Activated naive CD4-positive, alpha-beta T cell treated with anti-CD3 and anti-CD28 coated beads, Interleukin-2, amount 10 ng/mL, durations not matched to agents 7 days and 5 days (primary cell): ENCODE measurements around the gene MBD6.
"Not testable (repeated sequence)": the region's sequence is repeated elsewhere in the genome, so short reads cannot be mapped to it uniquely, and the experiment has no call there.

Source experiments
- CTCF ChIA-PET: fragments of 350-600 bp; sonication (Branson Sonifier 250); formaldehyde crosslinking; loops from one replicate; lab custom pipeline; 2021; ENCODE audit warnings: antibody characterized with exemption; lab: Charles Lee
- DNase-seq: peaks from one replicate; pipeline ENCODE4 v3.0.0-alpha.2; 2020
- H3K27ac Mint-ChIP-seq: one replicate; pipeline ENCODE4 v1.8.0; 2021; ENCODE audit warnings: mild to moderate bottlenecking, moderate library complexity, mixed read lengths
- H3K27me3 Mint-ChIP-seq: one replicate; pipeline ENCODE4 v1.8.0; 2021; ENCODE audit warnings: mild to moderate bottlenecking, mixed read lengths
- H3K36me3 Mint-ChIP-seq: one replicate; pipeline ENCODE4 v1.8.0; 2021; ENCODE audit warnings: mixed read lengths
- H3K4me1 Mint-ChIP-seq: one replicate; pipeline ENCODE4 v1.8.0; 2021; ENCODE audit warnings: mixed read lengths
- H3K4me3 Mint-ChIP-seq: one replicate; pipeline ENCODE4 v1.8.0; 2021; ENCODE audit warnings: mild to moderate bottlenecking, moderate library complexity, mixed read lengths
- H3K9me3 Mint-ChIP-seq: one replicate; pipeline ENCODE4 v1.8.0; 2021; ENCODE audit warnings: mixed read lengths

Gene MBD6

DNA sequence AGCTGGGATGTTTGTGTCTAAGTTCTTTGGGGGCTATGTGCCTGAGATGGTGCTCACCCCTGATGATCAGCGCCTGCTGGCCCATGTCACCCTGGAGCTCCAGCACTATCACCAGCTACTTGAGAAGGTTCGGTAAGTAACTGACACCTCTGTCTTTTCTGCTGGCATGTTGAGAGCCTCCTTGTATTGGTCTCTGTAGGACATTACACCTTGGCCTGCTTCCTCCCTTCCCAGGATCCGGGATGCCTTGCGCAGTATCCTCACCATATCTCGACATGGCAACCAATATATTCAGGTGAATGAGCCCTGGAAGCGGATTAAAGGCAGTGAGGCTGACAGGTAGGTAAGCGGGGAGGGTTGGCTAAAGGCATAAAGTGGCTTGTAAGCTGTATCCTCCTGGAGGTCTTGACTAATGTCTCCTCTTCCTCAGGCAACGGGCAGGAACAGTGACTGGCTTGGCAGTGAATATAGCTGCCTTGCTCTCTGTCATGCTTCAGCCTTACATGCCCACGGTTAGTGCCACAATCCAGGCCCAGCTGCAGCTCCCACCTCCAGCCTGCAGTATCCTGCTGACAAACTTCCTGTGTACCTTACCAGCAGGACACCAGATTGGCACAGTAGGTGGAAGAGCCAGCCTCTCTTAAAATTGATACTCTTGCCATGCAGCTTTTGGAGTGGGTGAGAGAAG, 7.8 kb upstream of the MBD6 start:
- H3K4me3 Mint-ChIP-seq = no peak overlapping the region
- H3K27ac Mint-ChIP-seq = no peak overlapping the region
- H3K36me3 Mint-ChIP-seq = peaks cover 76% of the 10 kb centered on the region
- CTCF ChIA-PET = interaction anchor here (1.0 to 1.1 kb wide), 3 partner anchors 38 to 56 kb away, joined by 3 to 4 read pairs (median 4); no protein-coding TSS in a partner anchor
- H3K9me3 Mint-ChIP-seq = no peaks in the 10 kb centered on the region
- no peak for DNase-seq
- H3K27me3 Mint-ChIP-seq = no peaks in the 10 kb centered on the region
- peaks cover 26% of the 10 kb centered on the region for H3K4me1 Mint-ChIP-seq

GRCh38 chr12:57515408-57515933, 7.2 kb upstream of the MBD6 start:
- CTCF ChIA-PET = interaction anchor here (1.1 kb wide), 1 partner anchor 41 kb away, joined by 3 read pairs; no protein-coding TSS in a partner anchor
- Mint-ChIP-seq H3K27ac (no peak overlapping the region), H3K4me1 (peaks cover 26% of the 10 kb centered on the region), H3K9me3 (no peaks in the 10 kb centered on the region), H3K4me3 (no peak overlapping the region), H3K27me3 (no peaks in the 10 kb centered on the region), H3K36me3 (peaks cover 79% of the 10 kb centered on the region)
- no peak for DNase-seq

DNA sequence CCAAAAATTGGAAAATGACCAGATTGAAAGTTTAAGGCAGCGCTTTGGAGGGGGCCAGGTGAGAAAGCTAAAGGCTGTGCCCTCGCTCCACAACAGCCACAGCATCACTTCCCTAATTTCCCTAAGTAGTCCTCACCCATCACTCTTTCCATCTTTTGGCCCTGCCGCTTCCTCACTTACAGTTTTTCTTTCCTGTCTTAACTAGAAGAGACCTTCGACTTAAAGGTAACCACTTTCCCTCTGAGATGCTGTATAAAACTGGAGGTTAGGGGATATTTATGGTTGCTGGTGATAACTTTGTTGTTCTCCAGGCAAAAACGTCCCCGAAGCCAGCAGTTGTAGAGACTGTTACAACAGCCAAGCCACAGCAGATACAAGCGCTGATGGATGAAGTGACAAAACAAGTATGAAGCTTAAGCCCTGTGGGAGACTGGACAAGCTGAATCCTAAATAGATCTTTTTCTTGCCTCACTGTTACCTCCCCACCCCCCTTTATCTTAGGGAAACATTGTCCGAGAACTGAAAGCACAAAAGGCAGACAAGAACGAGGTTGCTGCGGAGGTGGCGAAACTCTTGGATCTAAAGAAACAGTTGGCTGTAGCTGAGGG, 6.6 kb upstream of the MBD6 start:
- H3K27me3 Mint-ChIP-seq = no peaks in the 10 kb centered on the region
- H3K4me1 Mint-ChIP-seq = peaks cover 30% of the 10 kb centered on the region
- peak overlapping the region; percentile 40 for H3K27ac Mint-ChIP-seq
- CTCF ChIA-PET = interaction anchor here (0.6 to 1.2 kb wide), 4 partner anchors 16 to 42 kb away, joined by 3 to 4 read pairs (median 4); no protein-coding TSS in a partner anchor
- H3K9me3 Mint-ChIP-seq = no peaks in the 10 kb centered on the region
- H3K4me3 Mint-ChIP-seq = no peak overlapping the region
- peaks cover 79% of the 10 kb centered on the region for H3K36me3 Mint-ChIP-seq
- DNase-seq = no peak

- CTCF ChIA-PET = interaction anchor here (0.6 to 1.7 kb wide), 4 partner anchors 16 to 40 kb away, joined by 3 to 4 read pairs (median 4); no protein-coding TSS in a partner anchor
- Mint-ChIP-seq H3K4me1 (peaks cover 36% of the 10 kb centered on the region), H3K36me3 (peaks cover 74% of the 10 kb centered on the region), H3K27me3 (no peaks in the 10 kb centered on the region), H3K27ac (peak overlapping the region; percentile 55), H3K9me3 (no peaks in the 10 kb centered on the region), H3K4me3 (no peak overlapping the region)
- DNase-seq = no peak
Measured at GRCh38 chr12:57516617-57517153, 5.9 kb upstream of the MBD6 start.

DNA sequence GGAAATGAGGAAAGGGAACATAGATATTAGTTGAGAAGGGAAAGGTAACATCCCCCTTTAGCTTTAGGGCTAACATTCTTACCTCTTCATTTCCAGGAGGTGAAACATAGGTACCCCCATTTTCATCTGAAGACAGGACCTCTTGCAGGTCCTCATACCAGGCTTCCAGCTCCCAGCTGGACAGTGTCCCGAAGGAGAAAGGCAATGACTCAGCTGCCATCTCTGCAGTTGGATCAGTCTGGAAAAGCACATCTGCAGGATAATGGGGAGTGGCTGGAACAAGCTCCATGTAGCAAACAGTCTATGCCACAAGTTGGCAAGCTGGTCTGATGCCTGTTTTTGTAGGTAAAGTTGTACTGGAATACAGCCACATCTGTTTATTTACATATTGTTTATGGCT, 5.4 kb upstream of the MBD6 start:
- Mint-ChIP-seq H3K36me3 (peaks cover 69% of the 10 kb centered on the region), H3K4me3 (peak overlapping the region; percentile 13), H3K4me1 (peaks cover 40% of the 10 kb centered on the region)

DNA sequence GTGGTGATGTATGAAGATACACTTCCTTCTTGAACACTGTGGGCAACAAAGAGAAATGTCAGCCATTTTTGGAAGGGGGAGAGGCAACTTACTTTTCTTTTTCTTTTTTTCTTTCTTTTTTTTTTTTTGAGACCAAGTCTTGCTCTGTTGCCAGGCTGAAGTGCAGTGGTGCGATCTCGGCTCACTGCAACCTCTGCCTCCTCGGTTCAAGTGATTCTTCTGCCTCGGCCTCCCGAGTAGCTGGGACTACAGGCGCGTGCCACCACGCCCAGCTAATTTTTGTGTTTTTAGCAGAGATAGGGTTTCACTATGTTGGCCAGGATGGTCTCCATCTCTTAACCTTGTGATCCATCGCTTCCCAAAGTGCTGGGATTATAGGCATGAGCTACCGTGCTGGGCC, 4.9 kb upstream of the MBD6 start:
- H3K27ac Mint-ChIP-seq, DNase-seq, H3K9me3 Mint-ChIP-seq, H3K27me3 Mint-ChIP-seq: not testable (repeated sequence)
- CTCF ChIA-PET = interaction anchor here (0.6 to 1.7 kb wide), 3 partner anchors 19 to 59 kb away, joined by 3 to 4 read pairs (median 3); no protein-coding TSS in a partner anchor
- Mint-ChIP-seq H3K4me1 (peaks cover 41% of the 10 kb centered on the region), H3K36me3 (peaks cover 63% of the 10 kb centered on the region), H3K4me3 (peak overlapping the region; percentile 13)

More for the DNA sequence above, 5.4 kb upstream of the MBD6 start:
- Mint-ChIP-seq H3K27me3 (peaks cover 3% of the 10 kb centered on the region), H3K27ac (peak overlapping the region; percentile 55), H3K9me3 (no peaks in the 10 kb centered on the region)
- no peak for DNase-seq
- CTCF ChIA-PET = interaction anchor here (1.2 to 1.7 kb wide), 2 partner anchors 24 to 41 kb away, joined by 4 read pairs; no protein-coding TSS in a partner anchor

DNA sequence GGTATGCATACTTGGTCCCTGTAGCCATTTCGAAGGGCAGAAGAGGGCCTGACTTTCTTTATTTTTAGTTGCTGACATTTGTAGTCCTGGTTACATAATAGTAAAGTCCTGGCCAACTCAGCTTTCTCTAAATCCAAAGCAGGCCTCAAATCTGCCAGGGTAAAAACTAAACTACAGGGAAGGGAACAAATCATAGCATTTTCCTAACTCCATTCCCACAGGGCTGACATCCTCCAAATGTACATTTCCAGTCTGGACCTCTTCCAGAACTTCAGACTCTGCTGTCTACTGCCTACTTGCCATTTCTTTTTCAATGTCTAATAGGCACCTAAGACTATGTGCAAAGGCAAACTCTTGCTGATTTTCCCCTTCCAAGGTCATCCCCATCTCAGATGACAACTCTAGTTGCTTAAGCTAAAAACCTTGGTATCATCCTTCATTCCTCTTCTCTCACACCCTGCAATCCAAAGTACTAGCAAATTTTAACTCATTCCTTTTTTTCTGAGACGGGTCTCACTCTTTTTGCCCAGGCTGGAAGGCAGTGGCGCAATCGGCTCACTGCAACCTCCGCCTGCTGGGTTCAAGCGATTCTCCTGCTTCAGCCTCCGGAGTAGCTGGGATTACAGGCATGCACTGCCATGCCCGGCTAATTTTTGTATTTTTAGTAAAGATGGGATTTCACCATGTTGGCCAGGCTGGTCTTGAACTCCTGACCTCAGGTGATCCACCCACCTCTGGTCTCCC, 4.3 kb upstream of the MBD6 start:
- Mint-ChIP-seq H3K9me3 (no peaks in the 10 kb centered on the region), H3K4me3 (peak overlapping the region; percentile 33), H3K4me1 (peaks cover 44% of the 10 kb centered on the region), H3K36me3 (peaks cover 60% of the 10 kb centered on the region), H3K27me3 (peaks cover 5% of the 10 kb centered on the region), H3K27ac (peak overlapping the region; percentile 16)
- no peak for DNase-seq
- CTCF ChIA-PET = interaction anchor here (0.6 to 1.7 kb wide), 3 partner anchors 20 to 60 kb away, joined by 3 to 4 read pairs (median 3); no protein-coding TSS in a partner anchor

GRCh38 chr12:57518920-57519795, 3.5 kb upstream of the MBD6 start:
- Mint-ChIP-seq H3K27me3 (peaks cover 5% of the 10 kb centered on the region), H3K27ac (peak overlapping the region; percentile 100), H3K9me3 (no peaks in the 10 kb centered on the region), H3K36me3 (peaks cover 61% of the 10 kb centered on the region), H3K4me1 (peaks cover 52% of the 10 kb centered on the region), H3K4me3 (peak overlapping the region; percentile 96)
- CTCF ChIA-PET = interaction anchor here (0.9 kb wide), 2 partner anchors 33 to 43 kb away, joined by 3 read pairs; no protein-coding TSS in a partner anchor
- DNase-seq = no peak

- Mint-ChIP-seq H3K27ac (peak overlapping the region; percentile 100), H3K27me3 (peaks cover 5% of the 10 kb centered on the region), H3K9me3 (no peaks in the 10 kb centered on the region), H3K4me1 (peaks cover 58% of the 10 kb centered on the region), H3K36me3 (peaks cover 59% of the 10 kb centered on the region), H3K4me3 (peak overlapping the region; percentile 96)
- CTCF ChIA-PET = interaction anchor here (0.9 kb wide), 2 partner anchors 34 to 43 kb away, joined by 3 read pairs; no protein-coding TSS in a partner anchor
- no peak for DNase-seq
Measured at GRCh38 chr12:57519796-57520052, 2.9 kb upstream of the MBD6 start.

DNA sequence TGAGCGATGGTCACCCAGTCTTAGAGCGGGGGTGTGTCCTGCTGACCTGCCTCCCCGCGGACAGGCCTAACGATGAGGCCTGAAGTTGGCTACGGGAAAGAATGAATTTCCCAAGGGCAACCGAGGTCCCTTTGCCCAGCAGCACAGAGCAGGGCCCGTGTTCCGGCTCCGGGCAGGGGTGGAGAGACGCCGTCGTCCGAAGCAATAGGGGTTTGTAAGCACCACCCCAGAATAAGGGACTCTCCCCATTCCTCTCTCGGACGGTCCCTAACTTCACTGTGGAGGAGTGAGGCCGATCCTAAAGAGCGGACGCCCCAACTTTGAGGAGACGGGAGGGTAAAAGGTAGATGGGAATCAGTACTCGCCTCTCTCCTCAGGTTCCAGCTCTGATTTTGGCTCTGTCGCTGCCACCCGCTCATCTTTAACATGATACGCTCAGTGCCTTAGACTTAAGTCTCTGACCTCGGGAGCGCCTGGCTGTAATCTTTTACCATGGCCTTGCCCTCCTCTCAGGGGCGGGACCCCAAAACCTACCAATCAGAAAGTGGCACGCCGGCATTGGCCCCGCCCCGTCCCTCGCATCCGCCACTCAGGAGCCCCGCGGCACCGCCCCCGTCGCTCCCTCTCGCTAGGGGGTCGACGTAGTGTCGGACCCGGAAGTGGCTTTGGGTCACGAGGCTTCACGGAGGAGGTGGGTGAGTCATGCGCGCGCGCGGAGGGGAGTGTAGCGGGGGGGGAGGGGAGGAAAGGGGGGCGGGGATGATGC, 2.4 kb upstream of the MBD6 start, which contains the start of gene DDIT3:
DDIT3 (minus strand) TSS at position 462 of the 766 bp plus-strand sequence. CDS start 3,108 bp downstream, outside the sequence.
- peak within 1 kb of the TSS; percentile 100 for H3K27ac Mint-ChIP-seq
- H3K27me3 Mint-ChIP-seq = peaks cover 5% of the 10 kb centered on the region
- peak; percentile 99 for DNase-seq
- CTCF ChIA-PET = interaction anchor here (0.6 to 1.0 kb wide), 3 partner anchors 34 to 236 kb away, joined by 3 read pairs; no protein-coding TSS in a partner anchor
- peak within 1 kb of the TSS; percentile 96 for H3K4me3 Mint-ChIP-seq
- peaks cover 61% of the 10 kb centered on the region for H3K4me1 Mint-ChIP-seq
- no peaks in the 10 kb centered on the region for H3K9me3 Mint-ChIP-seq
- peaks cover 58% of the 10 kb centered on the region for H3K36me3 Mint-ChIP-seq

DNA sequence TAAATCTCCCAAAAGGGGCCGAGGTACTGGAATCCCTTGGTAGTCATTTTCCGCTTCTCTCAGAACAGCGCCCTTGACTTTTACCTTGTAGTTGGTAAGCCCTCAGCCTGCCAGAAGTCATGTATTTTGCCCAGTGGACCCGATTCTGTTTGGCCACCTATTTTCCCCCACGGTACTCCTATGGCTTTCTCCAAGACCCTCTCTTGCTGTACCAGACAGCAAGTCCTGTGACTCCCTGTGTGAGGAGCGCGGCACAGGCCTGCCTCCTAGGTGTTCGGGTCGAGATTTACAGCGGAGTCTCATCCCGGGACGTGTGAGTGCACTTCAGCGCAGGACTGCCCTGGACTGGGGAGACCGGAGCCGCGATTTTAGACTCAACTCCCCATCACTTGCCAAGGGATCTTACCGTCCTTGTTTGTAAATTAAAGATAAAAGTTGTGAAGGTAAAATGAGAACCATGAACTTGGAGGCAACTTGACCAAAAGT, 1.1 kb upstream of the MBD6 start:
- H3K4me3 Mint-ChIP-seq = peak overlapping the region; percentile 96
- peaks cover 69% of the 10 kb centered on the region for H3K4me1 Mint-ChIP-seq
- peaks cover 47% of the 10 kb centered on the region for H3K36me3 Mint-ChIP-seq
- H3K27ac Mint-ChIP-seq = peak overlapping the region; percentile 100
- DNase-seq = peak; percentile 40
- H3K9me3 Mint-ChIP-seq = no peaks in the 10 kb centered on the region
- H3K27me3 Mint-ChIP-seq = peaks cover 5% of the 10 kb centered on the region
- CTCF ChIA-PET = no interaction called here
